Liver (tissue), 9 donors: Measurements from ENCODE around the gene ASPSCR1. TPM values are rescaled to one million over a fixed set of nuclear protein-coding genes. Genes with fewer than 3 reads are reported as not detected.

Experiments used
- DNase-seq: peaks from one replicate; pipeline ENCODE4 v3.0.0-alpha.2; 2017; ENCODE audit warnings: low spot score
- H3K27ac ChIP-seq, 2 donors: one replicate each; pipeline ENCODE4 v1.7.0; 2013; ENCODE audit warnings: inconsistent platforms in 2 of 2, low read length in 2 of 2, control low read depth in 1 of 2, low read depth in 1 of 2, mild to moderate bottlenecking in 1 of 2
- H3K27me3 ChIP-seq, 4 donors: one replicate each; pipeline versions ENCODE4 v1.6.1 to v1.7.0; 2013; ENCODE audit warnings: low read length in 3 of 4, inconsistent platforms in 1 of 4, mild to moderate bottlenecking in 1 of 4, moderate library complexity in 1 of 4; ENCODE audit not compliant: control insufficient read depth in 4 of 4, insufficient read depth in 4 of 4
- H3K36me3 ChIP-seq, 4 donors: one replicate each; pipeline versions ENCODE4 v1.6.1 to v1.7.0; 2013; ENCODE audit warnings: low read length in 3 of 4, mild to moderate bottlenecking in 3 of 4, low read depth in 1 of 4, moderate library complexity in 1 of 4; ENCODE audit not compliant: control insufficient read depth in 4 of 4, insufficient read depth in 3 of 4
- H3K4me1 ChIP-seq, 4 donors: one replicate each; pipeline versions ENCODE4 v1.6.1 to v1.7.0; 2013; ENCODE audit warnings: low read length in 3 of 4, mild to moderate bottlenecking in 3 of 4, moderate library complexity in 1 of 4; ENCODE audit not compliant: control insufficient read depth in 4 of 4, insufficient read depth in 4 of 4
- H3K4me3 ChIP-seq, 3 donors: one replicate each; pipeline versions ENCODE4 v1.6.1 to v1.7.0; 2013; ENCODE audit warnings: low read length in 3 of 3, control low read depth in 1 of 3, low read depth in 1 of 3, mild to moderate bottlenecking in 1 of 3
- H3K9ac ChIP-seq, 2 donors: one replicate each; pipeline ENCODE4 v1.7.0; 2013; ENCODE audit warnings: low read length in 2 of 2, mild to moderate bottlenecking in 2 of 2, moderate library complexity in 2 of 2, control low read depth in 1 of 2, low read depth in 1 of 2
- H3K9me3 ChIP-seq, 4 donors: one replicate each; pipeline versions ENCODE4 v1.6.1 to v1.7.0; 2013; ENCODE audit warnings: low read length in 3 of 4; ENCODE audit not compliant: control insufficient read depth in 4 of 4
- ATF3 ChIP-seq: IDR thresholded peaks from 2 replicates; pipeline ENCODE4 v1.6.1; 2016; ENCODE audit warnings: antibody characterized with exemption
- CTCF ChIP-seq: fragments of 150-350 bp; IDR thresholded peaks from 2 replicates; pipeline ENCODE4 v1.5.1; 2017; ENCODE audit warnings: improper control_type of control experiment, low read depth, low read length; ENCODE audit not compliant: missing input control
- FOXA1 ChIP-seq: IDR thresholded peaks from 2 replicates; pipeline ENCODE4 v1.6.1; 2016; ENCODE audit warnings: antibody characterized with exemption
- FOXA2 ChIP-seq: IDR thresholded peaks from 2 replicates; pipeline ENCODE4 v1.6.1; 2016; ENCODE audit warnings: antibody characterized with exemption
- GABPA ChIP-seq, 2 donors: IDR thresholded peaks in 1 of 2; conservative IDR thresholded peaks in 1 of 2; 2 replicates each; pipeline ENCODE4 v1.6.1; 2016; ENCODE audit warnings: antibody characterized with exemption in 2 of 2, mild to moderate bottlenecking in 1 of 2, moderate library complexity in 1 of 2
- HNF4A ChIP-seq, 2 donors: conservative IDR thresholded peaks; 2 replicates each; pipeline ENCODE4 v1.6.1; 2016; ENCODE audit warnings: antibody characterized with exemption in 2 of 2, mild to moderate bottlenecking in 2 of 2
- HNF4G ChIP-seq: IDR thresholded peaks from 2 replicates; pipeline ENCODE4 v1.6.1; 2016; ENCODE audit warnings: antibody characterized with exemption
- JUND ChIP-seq, 2 donors: IDR thresholded peaks; 2 replicates each; pipeline ENCODE4 v1.6.1; 2016; ENCODE audit warnings: antibody characterized with exemption in 2 of 2
- MAX ChIP-seq: IDR thresholded peaks from 2 replicates; pipeline ENCODE4 v1.6.1; 2016; ENCODE audit warnings: antibody characterized with exemption
- NR2F2 ChIP-seq: IDR thresholded peaks from 2 replicates; pipeline ENCODE4 v1.6.1; 2016; ENCODE audit warnings: antibody characterized with exemption
- RXRA ChIP-seq, 2 donors: IDR thresholded peaks; 2 replicates each; pipeline ENCODE4 v1.6.1; 2017 to 2018; ENCODE audit warnings: antibody characterized with exemption in 2 of 2, mild to moderate bottlenecking in 1 of 2
- TAF1 ChIP-seq: conservative IDR thresholded peaks from 2 replicates; pipeline ENCODE4 v1.6.1; 2016; ENCODE audit warnings: antibody characterized with exemption, mild to moderate bottlenecking
- WGBS: extraction: QIAGEN DNeasy Blood & Tissue Kit; methylation state at CpG from one replicate; pipeline ENCODE4 v1.1.7; 2013; 5-methylcytosine and 5-hydroxymethylcytosine counted together
- polyA plus RNA-seq, 2 donors: library from polyadenylated mRNA; stranded (reverse) in 1 of 2; unstranded in 1 of 2; fragments of 200-250 nt in 1 of 2; fragments of >200 nt in 1 of 2; fragmentation: Nextera tagmentation in 1 of 2; extraction: Ambion mirVana in 1 of 2; gene quantifications; one replicate each; pipeline versions ENCODE4 v1.2.1 to v1.2.3, GENCODE V29; 2013 to 2015
- total RNA-seq, 2 donors: library from RNA; depleted of rRNA; stranded (reverse); fragments of >200 nt; gene quantifications; one replicate each; pipeline ENCODE4 v1.2.3, GENCODE V29; 2014
- TF ChIP-seq, protein P1 (sequence below): IDR thresholded peaks from 2 replicates; pipeline ENCODE4 v1.6.1; 2016; ENCODE audit warnings: antibody characterized with exemption
- TF ChIP-seq, protein P2 (sequence below): IDR thresholded peaks from 2 replicates; pipeline ENCODE4 v1.6.1; 2016; ENCODE audit warnings: antibody characterized with exemption, mild to moderate bottlenecking
- donor health status: healthy.
- donor health status: healthy.
- donor health status: healthy.
- donor health status: healthy.
- donor health status: healthy.

ASPSCR1 gene
- total and polyA plus RNA-seq, 4 donors: 17.8 to 26.2 (median 20.4) TPM

- Histone ChIP-seq H3K9me3 (no peaks in the 10 kb centered on the region), H3K9ac (no peak overlapping the region), H3K4me3 (no peak overlapping the region), H3K4me1 (peaks cover 5 to 35% (median 23%) of the 10 kb centered on the region in 4 donors), H3K27ac (no peak overlapping the region), H3K36me3 (peaks cover 0 to under 1% (median 0%) of the 10 kb centered on the region in 4 donors), H3K27me3 (no peaks in the 10 kb centered on the region)
- DNase-seq: no peak
- 73% methylated on average over 19 of the region's 19 CpGs for WGBS
- TF ChIP-seq NR2F2: no peak
Measured at GRCh38 chr17:82018152-82018988, 40.9 kb downstream of the ASPSCR1 start.

DNA sequence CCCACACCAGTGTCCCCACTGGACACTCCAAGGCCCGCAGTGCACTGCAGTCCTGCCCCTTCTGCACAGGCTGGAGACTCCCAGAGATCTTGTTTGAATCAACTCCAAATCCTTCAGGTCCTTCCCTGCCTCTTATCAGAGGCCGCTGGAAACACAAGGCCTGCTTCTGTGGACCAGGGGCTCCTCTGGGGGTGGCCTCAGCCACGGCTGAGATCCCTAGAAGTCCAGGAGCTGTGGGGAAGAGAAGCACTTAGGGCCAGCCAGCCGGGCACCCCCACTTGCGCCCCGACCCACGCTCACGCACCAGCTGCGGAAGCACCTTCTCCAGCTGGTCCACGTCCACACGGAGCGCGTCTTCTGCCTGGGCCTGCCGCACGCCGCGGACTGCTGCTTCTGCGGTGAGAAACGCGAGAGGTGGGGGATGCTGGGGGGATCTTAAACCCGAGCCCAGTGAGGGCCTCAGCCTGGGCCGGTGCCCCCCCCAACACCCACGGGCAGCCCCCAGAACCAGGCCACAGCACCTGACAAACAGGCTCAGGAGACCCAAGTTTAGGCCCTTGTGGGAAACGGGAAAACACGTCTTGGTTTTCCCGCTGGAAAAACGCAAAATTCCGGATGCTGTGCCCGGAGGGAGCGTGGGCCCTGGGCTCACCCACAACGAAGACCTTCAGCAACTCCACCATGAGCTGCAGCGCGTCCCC, 41.7 kb downstream of the ASPSCR1 start:
- Histone ChIP-seq H3K36me3 (no peaks in the 10 kb centered on the region), H3K27me3 (no peaks in the 10 kb centered on the region), H3K9me3 (no peaks in the 10 kb centered on the region), H3K27ac (no peak overlapping the region), H3K9ac (no peak overlapping the region), H3K4me1 (peaks cover 13 to 43% (median 31%) of the 10 kb centered on the region in 4 donors), H3K4me3 (no peak overlapping the region)
- WGBS: 91% methylated on average over 33 of the region's 33 CpGs
- no peak for TF ChIP-seq FOXA1
- no peak for TF ChIP-seq TAF1
- no peak for TF ChIP-seq JUND (IDR thresholded peaks at IDR 0.05)
- TF ChIP-seq ATF3: no peak
- TF ChIP-seq RXRA (IDR thresholded peaks at IDR 0.05): no peak
- no peak for TF ChIP-seq HNF4G
- TF ChIP-seq, protein P1, sequence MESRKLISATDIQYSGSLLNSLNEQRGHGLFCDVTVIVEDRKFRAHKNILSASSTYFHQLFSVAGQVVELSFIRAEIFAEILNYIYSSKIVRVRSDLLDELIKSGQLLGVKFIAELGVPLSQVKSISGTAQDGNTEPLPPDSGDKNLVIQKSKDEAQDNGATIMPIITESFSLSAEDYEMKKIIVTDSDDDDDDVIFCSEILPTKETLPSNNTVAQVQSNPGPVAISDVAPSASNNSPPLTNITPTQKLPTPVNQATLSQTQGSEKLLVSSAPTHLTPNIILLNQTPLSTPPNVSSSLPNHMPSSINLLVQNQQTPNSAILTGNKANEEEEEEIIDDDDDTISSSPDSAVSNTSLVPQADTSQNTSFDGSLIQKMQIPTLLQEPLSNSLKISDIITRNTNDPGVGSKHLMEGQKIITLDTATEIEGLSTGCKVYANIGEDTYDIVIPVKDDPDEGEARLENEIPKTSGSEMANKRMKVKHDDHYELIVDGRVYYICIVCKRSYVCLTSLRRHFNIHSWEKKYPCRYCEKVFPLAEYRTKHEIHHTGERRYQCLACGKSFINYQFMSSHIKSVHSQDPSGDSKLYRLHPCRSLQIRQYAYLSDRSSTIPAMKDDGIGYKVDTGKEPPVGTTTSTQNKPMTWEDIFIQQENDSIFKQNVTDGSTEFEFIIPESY: no peak
- TF ChIP-seq, protein P2, sequence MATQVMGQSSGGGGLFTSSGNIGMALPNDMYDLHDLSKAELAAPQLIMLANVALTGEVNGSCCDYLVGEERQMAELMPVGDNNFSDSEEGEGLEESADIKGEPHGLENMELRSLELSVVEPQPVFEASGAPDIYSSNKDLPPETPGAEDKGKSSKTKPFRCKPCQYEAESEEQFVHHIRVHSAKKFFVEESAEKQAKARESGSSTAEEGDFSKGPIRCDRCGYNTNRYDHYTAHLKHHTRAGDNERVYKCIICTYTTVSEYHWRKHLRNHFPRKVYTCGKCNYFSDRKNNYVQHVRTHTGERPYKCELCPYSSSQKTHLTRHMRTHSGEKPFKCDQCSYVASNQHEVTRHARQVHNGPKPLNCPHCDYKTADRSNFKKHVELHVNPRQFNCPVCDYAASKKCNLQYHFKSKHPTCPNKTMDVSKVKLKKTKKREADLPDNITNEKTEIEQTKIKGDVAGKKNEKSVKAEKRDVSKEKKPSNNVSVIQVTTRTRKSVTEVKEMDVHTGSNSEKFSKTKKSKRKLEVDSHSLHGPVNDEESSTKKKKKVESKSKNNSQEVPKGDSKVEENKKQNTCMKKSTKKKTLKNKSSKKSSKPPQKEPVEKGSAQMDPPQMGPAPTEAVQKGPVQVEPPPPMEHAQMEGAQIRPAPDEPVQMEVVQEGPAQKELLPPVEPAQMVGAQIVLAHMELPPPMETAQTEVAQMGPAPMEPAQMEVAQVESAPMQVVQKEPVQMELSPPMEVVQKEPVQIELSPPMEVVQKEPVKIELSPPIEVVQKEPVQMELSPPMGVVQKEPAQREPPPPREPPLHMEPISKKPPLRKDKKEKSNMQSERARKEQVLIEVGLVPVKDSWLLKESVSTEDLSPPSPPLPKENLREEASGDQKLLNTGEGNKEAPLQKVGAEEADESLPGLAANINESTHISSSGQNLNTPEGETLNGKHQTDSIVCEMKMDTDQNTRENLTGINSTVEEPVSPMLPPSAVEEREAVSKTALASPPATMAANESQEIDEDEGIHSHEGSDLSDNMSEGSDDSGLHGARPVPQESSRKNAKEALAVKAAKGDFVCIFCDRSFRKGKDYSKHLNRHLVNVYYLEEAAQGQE: no peak
- TF ChIP-seq FOXA2: no peak
- no peak for TF ChIP-seq CTCF
- TF ChIP-seq HNF4A (conservative IDR thresholded peaks at IDR 0.05): no peak
- TF ChIP-seq MAX: no peak
- TF ChIP-seq GABPA (IDR thresholded peaks at IDR 0.05 in 1 of 2, conservative IDR thresholded peaks at IDR 0.05 in 1 of 2): no peak
- DNase-seq: no peak
